PFSK-1 (cell line): ENCODE data around the gene ZMAT3.

Experiments used
- FOXP2 ChIP-seq: optimal IDR thresholded peaks from 2 replicates; pipeline ENCODE3; 2011; ENCODE audit warnings: borderline replicate concordance, control low read depth, inconsistent platforms; ENCODE audit not compliant: insufficient read depth; ENCODE audit errors: extremely low read length, extremely low read depth
- POLR2AphosphoS5 ChIP-seq: IDR thresholded peaks from 2 replicates; pipeline ENCODE4 v1.6.1; 2012; ENCODE audit warnings: low read depth, mild to moderate bottlenecking, control low read depth, low read length, moderate library complexity
- REST ChIP-seq, 2 experiments: IDR thresholded peaks; 2 replicates each; pipeline versions ENCODE4 v1.6.1 to v1.8.0; 2011 to 2012; ENCODE audit warnings: low read depth in 2 of 2, low read length in 2 of 2, control low read depth in 1 of 2, inconsistent platforms in 1 of 2, mild to moderate bottlenecking in 1 of 2, moderate library complexity in 1 of 2; ENCODE audit not compliant: insufficient read depth in 1 of 2
- SIN3A ChIP-seq: IDR thresholded peaks from 2 replicates; pipeline ENCODE4 v1.6.1; 2012; ENCODE audit warnings: mild to moderate bottlenecking, low read length, moderate library complexity, borderline replicate concordance; ENCODE audit not compliant: insufficient read depth
- TAF1 ChIP-seq: IDR thresholded peaks from 2 replicates; pipeline ENCODE4 v1.6.1; 2012; ENCODE audit warnings: low read length, control low read depth, borderline replicate concordance; ENCODE audit not compliant: insufficient read depth

DNA sequence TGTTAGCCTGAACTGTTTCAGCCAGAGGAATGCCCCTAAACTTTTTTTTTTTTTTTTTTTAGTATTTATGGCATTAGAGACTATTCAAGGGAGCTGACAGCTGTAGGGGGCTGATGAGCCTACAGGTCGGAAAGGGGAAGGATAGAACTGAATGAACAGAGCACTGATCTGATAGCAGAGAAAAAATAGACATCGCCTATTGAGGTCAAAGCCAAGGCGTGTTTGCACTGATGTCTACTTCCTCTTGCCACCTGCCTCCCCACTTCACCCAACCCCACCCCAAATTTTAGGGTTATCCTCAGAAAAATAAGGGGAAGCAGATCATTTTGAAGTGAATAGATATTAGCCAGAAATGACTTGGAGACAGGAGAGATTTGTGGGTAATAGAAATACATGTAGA, 3.0 kb upstream of the ZMAT3 start:
- no peak for TF ChIP-seq SIN3A
- TF ChIP-seq POLR2AphosphoS5, result no peak
- no peak for TF ChIP-seq REST (IDR thresholded peaks at IDR 0.05; ENCODE audit: insufficient read depth in 1 of 2, low read depth in 2 of 2, low read length in 2 of 2)
- no peak for TF ChIP-seq TAF1
- no peak for TF ChIP-seq FOXP2
